ENCODE results near the gene VAV2.

Gene VAV2

GRCh38 chr9:133888048-133888808, 103.9 kb downstream of the VAV2 start:
- no peak overlapping the region for H3K4me3 ChIP-seq (ENCODE audit: low read depth, low read length)
- no peaks in the 10 kb centered on the region for H3K9me3 ChIP-seq (ENCODE audit: control insufficient read depth, insufficient read depth, low read length)
- H3K9ac ChIP-seq (ENCODE audit: low read depth, low read length): no peak overlapping the region; the same call in 1 of the 2 replicates
- H3K4me1 ChIP-seq (ENCODE audit: control insufficient read depth, insufficient read depth, low read length): peaks cover 36% of the 10 kb centered on the region
- no peaks in the 10 kb centered on the region for H3K27me3 ChIP-seq (ENCODE audit: control insufficient read depth, insufficient read depth, low read length)
- peak overlapping the region; percentile 44 for H3K27ac ChIP-seq (ENCODE audit: low read depth, low read length)
- H3K36me3 ChIP-seq (ENCODE audit: control insufficient read depth, insufficient read depth, low read length): no peaks in the 10 kb centered on the region

- Histone ChIP-seq H3K27ac (ENCODE audit: low read depth, low read length) (peak overlapping the region; percentile 44), H3K9ac (ENCODE audit: low read depth, low read length) (no peak overlapping the region), H3K4me1 (ENCODE audit: control insufficient read depth, insufficient read depth, low read length) (peaks cover 38% of the 10 kb centered on the region)
Measured at GRCh38 chr9:133887540-133888047, 104.5 kb downstream of the VAV2 start.

GRCh38 chr9:133886563-133887501, 105.3 kb downstream of the VAV2 start:
- H3K9me3 ChIP-seq (ENCODE audit: control insufficient read depth, insufficient read depth, low read length): no peaks in the 10 kb centered on the region
- H3K4me3 ChIP-seq (ENCODE audit: low read depth, low read length): no peak overlapping the region
- peaks cover 38% of the 10 kb centered on the region for H3K4me1 ChIP-seq (ENCODE audit: control insufficient read depth, insufficient read depth, low read length)
- H3K27me3 ChIP-seq (ENCODE audit: control insufficient read depth, insufficient read depth, low read length): no peaks in the 10 kb centered on the region
- no peaks in the 10 kb centered on the region for H3K36me3 ChIP-seq (ENCODE audit: control insufficient read depth, insufficient read depth, low read length)
- H3K9ac ChIP-seq (ENCODE audit: low read depth, low read length): no peak overlapping the region
- H3K27ac ChIP-seq (ENCODE audit: low read depth, low read length): no peak overlapping the region

More at GRCh38 chr9:133887540-133888047, 104.5 kb downstream of the VAV2 start:
- no peaks in the 10 kb centered on the region for H3K9me3 ChIP-seq (ENCODE audit: control insufficient read depth, insufficient read depth, low read length)
- H3K4me3 ChIP-seq (ENCODE audit: low read depth, low read length): no peak overlapping the region
- H3K36me3 ChIP-seq (ENCODE audit: control insufficient read depth, insufficient read depth, low read length): no peaks in the 10 kb centered on the region
- no peaks in the 10 kb centered on the region for H3K27me3 ChIP-seq (ENCODE audit: control insufficient read depth, insufficient read depth, low read length)

- H3K36me3 ChIP-seq (ENCODE audit: control insufficient read depth, insufficient read depth, low read length): no peaks in the 10 kb centered on the region
- H3K27ac ChIP-seq (ENCODE audit: low read depth, low read length): no peak overlapping the region
- H3K27me3 ChIP-seq (ENCODE audit: control insufficient read depth, insufficient read depth, low read length): no peaks in the 10 kb centered on the region
- peaks cover 38% of the 10 kb centered on the region for H3K4me1 ChIP-seq (ENCODE audit: control insufficient read depth, insufficient read depth, low read length)
- no peak overlapping the region for H3K9ac ChIP-seq (ENCODE audit: low read depth, low read length)
- H3K9me3 ChIP-seq (ENCODE audit: control insufficient read depth, insufficient read depth, low read length): no peaks in the 10 kb centered on the region
- H3K4me3 ChIP-seq (ENCODE audit: low read depth, low read length): no peak overlapping the region
Measured at GRCh38 chr9:133884907-133885744, 107.0 kb downstream of the VAV2 start.

DNA sequence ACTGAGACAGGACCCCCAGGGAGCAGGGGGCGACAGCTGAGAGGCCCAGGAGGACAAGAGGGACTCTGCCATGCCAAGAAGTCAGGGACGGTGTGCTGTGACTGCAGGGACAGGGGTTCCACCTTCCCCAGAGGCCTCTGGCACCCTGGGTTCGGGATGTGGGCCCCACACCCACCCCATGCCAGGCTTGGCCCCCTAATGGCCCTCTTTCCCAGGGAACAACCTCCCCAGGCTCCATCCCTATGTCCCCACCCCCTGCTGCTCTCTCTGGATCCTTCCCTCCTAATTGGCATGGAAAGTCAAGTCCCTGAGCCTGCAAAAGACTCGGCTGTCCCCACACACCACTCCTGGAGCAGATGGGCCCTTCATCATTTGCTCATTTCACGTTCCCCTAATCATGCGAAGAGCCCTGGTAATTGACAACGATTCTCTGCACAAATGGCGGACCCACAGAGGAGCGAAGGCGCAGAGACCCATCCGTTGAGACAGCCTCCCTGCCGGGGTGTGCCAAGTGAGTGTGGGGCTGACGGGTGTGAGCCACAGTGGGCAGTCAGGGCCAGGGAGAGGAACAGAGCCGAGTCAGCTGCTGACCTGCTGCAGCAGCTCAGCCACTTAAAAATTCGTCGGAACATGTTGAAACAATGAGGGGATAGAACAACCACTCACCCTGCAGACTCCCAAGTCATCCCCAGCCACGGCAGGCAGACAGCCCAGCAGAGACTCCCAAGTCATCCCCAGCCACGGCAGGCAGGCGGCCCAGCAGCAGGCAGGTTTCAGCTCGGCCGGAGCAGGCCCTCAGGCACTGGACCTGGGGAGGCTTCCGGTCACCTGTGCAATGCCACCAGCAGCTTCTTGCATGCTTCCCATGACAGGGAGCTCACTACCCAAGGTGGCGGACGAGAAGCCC, 109.0 kb downstream of the VAV2 start:
- Histone ChIP-seq H3K4me1 (ENCODE audit: control insufficient read depth, insufficient read depth, low read length) (peaks cover 25% of the 10 kb centered on the region), H3K9me3 (ENCODE audit: control insufficient read depth, insufficient read depth, low read length) (no peaks in the 10 kb centered on the region), H3K36me3 (ENCODE audit: control insufficient read depth, insufficient read depth, low read length) (no peaks in the 10 kb centered on the region), H3K27ac (ENCODE audit: low read depth, low read length) (peak overlapping the region; percentile 48), H3K27me3 (ENCODE audit: control insufficient read depth, insufficient read depth, low read length) (no peaks in the 10 kb centered on the region), H3K9ac (ENCODE audit: low read depth, low read length) (no peak overlapping the region), H3K4me3 (ENCODE audit: low read depth, low read length) (no peak overlapping the region)

- H3K27ac ChIP-seq (ENCODE audit: low read depth, low read length): peak overlapping the region; percentile 48
- no peaks in the 10 kb centered on the region for H3K9me3 ChIP-seq (ENCODE audit: control insufficient read depth, insufficient read depth, low read length)
Measured at GRCh38 chr9:133881671-133882381, 110.3 kb downstream of the VAV2 start.

DNA sequence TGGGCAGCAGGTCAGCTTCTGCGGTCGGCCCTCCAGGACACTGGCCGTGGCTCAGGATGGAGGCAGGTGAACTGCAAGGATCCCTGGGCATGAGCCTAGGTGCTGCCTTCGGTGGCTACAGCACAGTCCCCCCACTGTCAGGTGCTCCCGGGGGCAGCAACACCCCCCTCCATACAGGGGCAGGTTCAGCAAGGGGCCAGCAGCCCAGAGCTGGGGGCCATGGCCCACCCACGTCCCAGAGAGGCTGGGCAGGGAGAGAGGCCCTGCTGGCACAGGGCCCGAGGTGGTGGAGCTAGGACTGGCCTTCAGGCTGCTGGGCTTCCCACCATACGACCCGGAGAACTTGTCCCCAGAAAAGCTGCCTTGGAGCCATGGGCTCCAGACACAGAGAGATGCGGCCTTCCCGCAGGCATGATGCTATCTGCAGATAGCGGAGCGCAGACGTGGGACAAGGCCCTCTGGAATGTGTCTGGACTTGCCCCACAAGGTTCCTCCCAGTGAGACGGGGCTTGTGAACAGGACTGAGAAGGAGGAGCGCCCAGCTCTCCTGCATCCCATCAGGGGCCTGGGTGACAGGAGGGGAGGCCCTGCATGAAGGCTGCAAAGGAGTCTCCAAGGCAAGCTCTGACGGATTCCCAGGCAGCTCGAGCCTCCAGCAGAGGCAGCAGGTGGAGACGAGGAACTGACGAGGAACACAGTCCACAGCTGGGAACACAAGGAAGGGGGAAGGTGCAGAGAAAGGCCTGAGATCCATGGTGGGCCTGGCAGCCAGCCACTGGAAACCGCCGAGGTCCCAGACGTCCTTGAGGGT, 111.1 kb downstream of the VAV2 start:
- no peak overlapping the region for H3K27ac ChIP-seq (ENCODE audit: low read depth, low read length)
- H3K9ac ChIP-seq (ENCODE audit: low read depth, low read length): no peak overlapping the region
- no peak overlapping the region for H3K4me3 ChIP-seq (ENCODE audit: low read depth, low read length)
- no peaks in the 10 kb centered on the region for H3K9me3 ChIP-seq (ENCODE audit: control insufficient read depth, insufficient read depth, low read length)
- no peaks in the 10 kb centered on the region for H3K27me3 ChIP-seq (ENCODE audit: control insufficient read depth, insufficient read depth, low read length)
- no peaks in the 10 kb centered on the region for H3K36me3 ChIP-seq (ENCODE audit: control insufficient read depth, insufficient read depth, low read length)
- H3K4me1 ChIP-seq (ENCODE audit: control insufficient read depth, insufficient read depth, low read length): peaks cover 11% of the 10 kb centered on the region; the same call in 1 of the 2 replicates

More at GRCh38 chr9:133881671-133882381, 110.3 kb downstream of the VAV2 start:
- Histone ChIP-seq H3K4me1 (ENCODE audit: control insufficient read depth, insufficient read depth, low read length) (peaks cover 16% of the 10 kb centered on the region; the same call in 1 of the 2 replicates), H3K36me3 (ENCODE audit: control insufficient read depth, insufficient read depth, low read length) (no peaks in the 10 kb centered on the region), H3K4me3 (ENCODE audit: low read depth, low read length) (no peak overlapping the region), H3K27me3 (ENCODE audit: control insufficient read depth, insufficient read depth, low read length) (no peaks in the 10 kb centered on the region), H3K9ac (ENCODE audit: low read depth, low read length) (no peak overlapping the region)

- peaks cover 11% of the 10 kb centered on the region; the same call in 1 of the 2 replicates for H3K4me1 ChIP-seq (ENCODE audit: control insufficient read depth, insufficient read depth, low read length)
- H3K9me3 ChIP-seq (ENCODE audit: control insufficient read depth, insufficient read depth, low read length): no peaks in the 10 kb centered on the region
- no peaks in the 10 kb centered on the region for H3K27me3 ChIP-seq (ENCODE audit: control insufficient read depth, insufficient read depth, low read length)
- H3K27ac ChIP-seq (ENCODE audit: low read depth, low read length): no peak overlapping the region
- no peak overlapping the region for H3K9ac ChIP-seq (ENCODE audit: low read depth, low read length)
- no peaks in the 10 kb centered on the region for H3K36me3 ChIP-seq (ENCODE audit: control insufficient read depth, insufficient read depth, low read length)
- no peak overlapping the region for H3K4me3 ChIP-seq (ENCODE audit: low read depth, low read length)
Measured at GRCh38 chr9:133880136-133880535, 112.0 kb downstream of the VAV2 start.

- Histone ChIP-seq H3K4me1 (ENCODE audit: control insufficient read depth, insufficient read depth, low read length) (peaks cover 11% of the 10 kb centered on the region; the same call in 1 of the 2 replicates), H3K9me3 (ENCODE audit: control insufficient read depth, insufficient read depth, low read length) (no peaks in the 10 kb centered on the region), H3K4me3 (ENCODE audit: low read depth, low read length) (no peak overlapping the region), H3K9ac (ENCODE audit: low read depth, low read length) (no peak overlapping the region), H3K27ac (ENCODE audit: low read depth, low read length) (no peak overlapping the region), H3K27me3 (ENCODE audit: control insufficient read depth, insufficient read depth, low read length) (no peaks in the 10 kb centered on the region), H3K36me3 (ENCODE audit: control insufficient read depth, insufficient read depth, low read length) (no peaks in the 10 kb centered on the region)
Measured at GRCh38 chr9:133879615-133880014, 112.5 kb downstream of the VAV2 start.

Data from HUES48 (cell line).